HG02571 (cell line): ENCODE data around the gene HAGH.
"Not testable (repeated sequence)": the region's sequence is repeated elsewhere in the genome, so short reads cannot be mapped to it uniquely, and the experiment has no call there.

Source experiments
- ATAC-seq: cut with Tn5 transposase; IDR thresholded peaks from one replicate; pipeline ENCODE4 v1.9.1; 2021; ENCODE audit warnings: mild to moderate bottlenecking, moderate library complexity; ENCODE audit not compliant: unreplicated experiment

Gene HAGH

DNA sequence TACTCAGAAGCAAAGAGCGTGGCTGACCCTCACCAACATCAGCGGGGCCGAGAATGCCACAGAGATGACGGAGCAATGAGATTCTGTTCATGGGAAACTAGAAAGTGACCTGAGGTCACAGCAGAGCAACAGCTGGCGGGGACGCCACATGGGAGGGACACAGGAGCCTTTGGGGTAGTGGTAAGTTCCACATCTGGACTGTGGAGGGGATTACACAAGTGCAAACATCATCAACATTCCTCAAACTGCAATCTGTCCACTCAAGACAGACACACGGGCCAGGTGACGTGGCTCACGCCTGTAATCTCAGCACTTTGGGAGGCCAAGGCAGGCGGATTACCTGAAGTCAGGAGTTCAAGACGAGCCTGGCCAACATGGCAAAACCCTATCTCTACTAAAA, 11.2 kb downstream of the HAGH start:
- no peak for ATAC-seq

GRCh38 chr16:1812732-1813163, 13.9 kb downstream of the HAGH start:
- no peak for ATAC-seq

GRCh38 chr16:1810536-1810935, 16.1 kb downstream of the HAGH start:
- no peak for ATAC-seq

DNA sequence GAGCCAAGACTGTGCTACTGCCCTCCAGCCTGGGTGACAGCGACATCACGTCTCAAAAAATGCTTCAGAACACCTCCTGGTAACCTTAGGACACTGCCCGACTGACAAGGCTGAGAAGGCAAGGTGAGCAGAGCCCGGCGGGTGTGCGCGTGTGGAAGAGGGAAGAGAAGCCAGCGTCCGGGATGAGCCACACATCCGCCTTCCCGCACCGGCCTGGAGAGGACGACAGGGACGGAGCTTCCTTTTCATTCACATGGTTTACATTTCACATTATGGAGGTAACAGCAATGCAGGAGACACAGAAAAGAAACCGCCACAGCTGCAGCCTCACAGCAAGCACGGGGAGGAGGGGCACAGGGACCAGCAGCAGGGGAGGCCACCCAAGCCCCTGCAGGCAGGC, 16.5 kb downstream of the HAGH start:
- ATAC-seq, result no peak

DNA sequence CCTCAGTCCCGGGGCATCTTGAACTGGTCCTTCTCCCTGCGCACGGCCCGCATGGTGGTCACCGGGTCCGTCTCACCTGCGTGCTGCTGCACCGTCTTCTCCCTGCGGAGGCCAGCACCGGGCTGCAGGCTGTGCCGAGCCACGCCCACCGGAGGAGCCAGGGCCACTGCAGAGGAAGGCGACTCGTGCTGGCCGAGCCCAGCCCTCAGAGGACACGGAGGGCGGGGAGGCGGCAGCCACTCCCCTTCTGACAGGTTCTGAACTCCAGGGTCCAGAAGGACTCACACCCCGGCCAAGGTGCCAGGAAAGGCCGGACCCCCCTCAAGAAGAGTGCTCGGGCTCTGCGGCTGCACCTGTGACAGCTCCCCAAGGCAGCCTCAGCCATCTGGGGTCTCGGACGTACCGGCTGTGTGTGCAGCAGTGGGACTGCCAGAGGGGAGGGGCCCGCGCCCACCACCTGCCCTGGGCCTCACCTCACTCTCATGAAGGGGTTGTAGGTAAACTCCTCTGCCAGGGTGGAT, 17.3 kb downstream of the HAGH start:
- ATAC-seq, result no peak

DNA sequence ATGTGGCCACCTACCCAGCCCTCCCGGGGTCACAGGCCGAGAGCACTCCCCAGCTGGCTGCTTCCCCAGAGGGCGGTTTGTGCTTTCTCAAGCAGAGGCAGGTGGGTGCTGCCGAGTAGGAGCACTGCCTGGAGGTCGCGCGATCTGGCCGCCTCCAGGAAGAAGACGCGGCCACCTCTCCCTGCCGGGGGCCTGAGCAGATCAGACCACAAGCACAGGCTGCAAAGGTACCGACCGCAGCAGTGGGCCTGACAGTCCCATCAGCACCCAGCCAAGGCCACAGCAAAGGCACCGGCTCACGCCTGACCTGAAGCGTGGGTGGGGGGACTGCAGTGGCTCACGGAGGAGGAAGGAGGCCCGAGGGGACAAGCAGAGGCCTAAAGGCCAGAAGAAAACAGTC, 17.9 kb downstream of the HAGH start:
- no peak for ATAC-seq

DNA sequence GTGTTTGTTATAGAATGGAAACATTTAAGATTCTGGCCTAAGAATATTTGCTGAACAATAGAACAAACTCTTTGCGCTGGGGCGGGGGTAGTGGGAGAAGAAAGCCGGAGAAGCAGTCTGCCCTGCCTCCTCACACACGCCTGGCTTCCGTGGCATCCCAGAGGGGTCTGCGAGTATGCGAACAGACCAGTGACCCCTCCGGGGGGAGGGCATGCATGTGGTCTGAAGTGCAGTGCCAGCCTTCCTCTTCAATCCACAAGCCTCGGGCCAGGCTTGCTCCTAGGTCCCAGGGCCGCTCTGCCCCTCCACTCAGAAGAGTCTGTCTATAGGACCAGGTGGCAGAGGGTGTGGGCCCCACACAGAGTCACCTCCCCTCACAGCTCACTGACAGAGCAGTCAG, 19.0 kb downstream of the HAGH start:
- ATAC-seq, result no peak

- ATAC-seq, result no peak
Observed at GRCh38 chr16:1800701-1801100, 25.9 kb downstream of the HAGH start.

DNA sequence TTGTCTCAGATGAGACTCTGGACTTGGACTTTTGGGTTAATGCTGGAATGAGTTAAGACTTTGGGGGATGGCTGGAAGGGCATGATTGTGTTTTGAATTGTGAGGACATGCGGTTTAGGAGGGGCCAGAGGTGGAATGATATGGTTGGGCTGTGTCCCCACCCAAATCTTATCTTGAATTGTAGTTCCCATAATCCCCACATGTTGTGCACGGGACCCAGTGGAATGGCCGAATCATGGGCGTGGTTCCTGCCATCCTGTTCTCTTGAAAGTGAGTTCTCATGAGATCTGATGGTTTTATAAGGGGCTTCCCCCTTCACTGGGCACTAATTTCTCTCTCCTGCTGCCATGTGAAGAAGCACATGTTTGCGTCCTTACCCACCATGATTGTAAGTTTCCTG, 27.4 kb downstream of the HAGH start:
- not testable (repeated sequence) for ATAC-seq

DNA sequence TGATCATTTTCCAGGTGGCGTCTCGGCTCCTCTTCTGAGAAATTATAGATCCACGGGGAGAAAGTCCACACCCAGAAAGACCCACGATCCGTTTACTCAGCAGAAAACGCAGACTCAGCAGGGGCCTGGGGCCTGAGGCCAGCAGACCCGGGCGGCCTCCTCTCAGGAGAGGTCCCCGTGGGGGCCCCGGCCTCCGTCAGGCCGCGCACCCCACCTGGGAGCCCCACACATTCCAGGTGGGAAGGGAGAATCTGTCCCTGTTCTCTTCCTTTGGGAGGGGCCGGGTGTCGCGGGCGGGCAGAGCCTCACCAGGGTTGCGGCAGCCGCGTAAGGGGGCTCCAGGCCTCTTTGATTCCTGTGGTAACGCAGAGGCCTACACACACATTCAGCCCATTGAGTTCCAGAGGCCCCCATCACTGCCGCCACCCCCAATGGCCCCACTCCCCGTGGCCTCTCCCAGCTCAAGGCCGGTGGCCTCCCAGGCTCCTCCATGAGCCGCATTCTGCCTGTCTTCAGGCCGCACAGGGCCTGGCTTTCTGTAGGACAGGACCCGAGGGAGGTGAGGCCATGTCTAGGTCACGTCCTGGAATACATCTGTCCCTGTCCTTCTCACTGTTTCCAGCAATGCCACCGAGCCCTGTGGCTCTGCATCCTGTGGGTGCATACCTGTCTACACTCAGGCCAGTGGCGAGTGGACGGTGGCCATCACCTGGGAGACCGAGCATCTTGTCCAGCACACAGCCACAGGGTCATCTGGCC, 31.5 kb downstream of the HAGH start:
- ATAC-seq, result no peak

DNA sequence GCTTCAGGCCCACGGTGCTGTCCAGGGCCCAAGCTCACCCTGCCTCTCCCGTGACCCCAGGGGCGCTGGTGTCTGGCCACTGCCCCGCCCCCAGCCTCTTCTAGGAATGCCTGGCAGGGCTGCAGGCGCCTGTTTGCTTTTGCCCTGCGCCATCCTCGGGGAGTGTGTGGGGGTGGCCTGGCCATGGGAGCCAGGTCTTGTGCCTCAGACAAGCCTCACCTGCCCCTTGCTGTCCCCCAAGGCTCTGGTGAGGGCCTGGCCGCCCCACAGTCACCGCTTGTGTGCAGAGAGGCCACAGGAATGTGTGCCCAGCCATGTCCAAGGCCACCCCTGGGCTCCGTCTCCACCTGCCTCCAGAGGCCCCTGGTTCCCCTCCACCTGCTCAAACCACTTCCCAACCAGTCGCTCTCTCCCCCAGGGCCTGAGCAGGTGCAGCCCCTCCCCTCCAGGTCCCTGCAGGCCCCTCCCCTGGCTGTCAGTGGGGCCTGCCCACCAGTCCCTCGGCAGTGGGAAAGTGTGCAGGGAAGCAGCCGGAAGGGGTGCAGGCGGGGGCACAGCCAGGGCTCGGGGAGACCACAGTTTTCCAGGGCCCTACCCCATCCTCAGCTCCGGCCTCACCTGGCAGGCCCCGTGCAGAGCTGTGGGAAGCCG, 32.3 kb downstream of the HAGH start:
- ATAC-seq, result no peak

DNA sequence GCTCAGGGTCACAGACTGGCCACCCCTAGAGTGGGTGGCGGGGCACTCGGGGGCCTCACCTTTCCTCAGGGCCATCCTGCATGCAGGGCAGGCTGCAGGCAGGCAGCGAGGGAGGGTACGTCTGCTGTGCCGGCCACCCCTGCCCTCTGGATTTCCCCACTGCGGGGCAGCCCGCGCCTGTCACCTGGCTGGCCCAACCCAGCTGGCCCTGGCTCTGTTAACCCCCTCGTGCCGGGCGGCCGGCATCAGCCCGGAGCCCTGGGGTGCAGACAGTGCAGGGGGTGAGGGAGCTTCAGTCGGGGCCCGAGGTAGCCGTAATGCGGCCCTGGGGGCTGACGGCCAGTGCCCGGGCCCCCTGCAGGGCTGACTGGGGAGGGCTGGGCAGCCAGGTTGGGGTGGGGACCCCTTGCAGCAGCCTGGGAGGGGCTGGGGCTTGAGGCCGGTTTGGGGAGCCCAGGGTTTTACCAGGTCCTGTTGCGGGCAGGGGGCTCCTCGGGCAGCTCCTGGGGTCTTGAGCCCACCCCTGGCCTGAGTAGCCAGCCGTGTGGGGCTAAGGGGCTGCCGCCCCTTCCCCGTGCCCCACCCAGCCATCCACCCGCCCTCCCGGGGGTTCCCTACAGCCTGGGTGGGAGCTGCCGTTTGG, 32.9 kb downstream of the HAGH start, which contains the start of gene IGFALS:
TSS of gene IGFALS (minus strand) at position 128 of the 643 bp plus-strand sequence. CDS start at position 75, 53 bp downstream.
- no peak for ATAC-seq

GRCh38 chr16:1792836-1793577, 33.6 kb downstream of the HAGH start:
- no peak for ATAC-seq

- no peak for ATAC-seq
Observed at GRCh38 chr16:1791943-1792812, 34.4 kb downstream of the HAGH start.

GRCh38 chr16:1791256-1791942, 35.2 kb downstream of the HAGH start:
- ATAC-seq, result no peak

GRCh38 chr16:1790611-1791255, 35.9 kb downstream of the HAGH start:
- no peak for ATAC-seq

GRCh38 chr16:1790261-1790610, 36.4 kb downstream of the HAGH start:
- ATAC-seq, result no peak

GRCh38 chr16:1789643-1790045, 37.0 kb downstream of the HAGH start:
- no peak for ATAC-seq

DNA sequence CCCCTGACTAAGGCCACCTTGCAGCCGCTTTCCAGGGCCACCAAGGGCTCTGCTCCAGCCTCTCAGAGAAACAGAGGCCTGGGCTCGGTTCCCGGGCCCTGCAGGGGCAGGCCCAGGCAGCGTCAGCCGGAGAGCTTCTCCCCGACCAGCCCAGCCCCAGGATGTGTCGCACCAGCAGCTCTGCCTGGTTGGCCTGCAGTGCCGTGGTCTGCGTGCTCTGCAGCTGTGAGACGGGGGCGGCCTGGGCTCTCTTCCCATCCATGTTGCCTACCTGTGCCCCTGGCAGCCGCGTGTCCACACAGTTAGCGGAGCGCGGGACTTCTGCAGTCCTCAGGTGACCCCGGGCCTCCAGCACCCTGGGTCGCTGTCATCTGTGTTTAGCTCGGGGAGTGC, 37.9 kb downstream of the HAGH start:
- no peak for ATAC-seq
